GM12878 (cell line): Measurements from ENCODE around the gene REM2.

ENCODE experiments used
- ATF2 ChIP-seq: IDR thresholded peaks from 2 replicates; pipeline ENCODE4 v1.6.1; 2012; ENCODE audit warnings: low read length, inconsistent platforms
- EZH2 ChIP-seq: IDR thresholded peaks from 2 replicates; pipeline ENCODE4 v1.6.1; 2012; ENCODE audit warnings: low read depth, mild to moderate bottlenecking, control low read depth, inconsistent platforms, low read length, borderline replicate concordance; ENCODE audit not compliant: control insufficient read depth
- HCFC1 ChIP-seq: fragments of 150-350 bp; IDR thresholded peaks from 2 replicates; pipeline ENCODE4 v1.6.1; 2014; ENCODE audit warnings: low read length
- PRDM15 ChIP-seq: fragments of 450-650 bp; formaldehyde crosslinking; IDR thresholded peaks from 2 replicates; pipeline ENCODE4 v1.4.0; 2020; ENCODE audit warnings: mild to moderate bottlenecking, moderate library complexity

GRCh38 chr14:22920697-22921096 is 37.7 kb downstream of the REM2 start:
- TF ChIP-seq EZH2 (no peak), PRDM15 (CRISPR knock-in tag) (no peak), ATF2 (no peak), HCFC1 (no peak)
